ENCODE results near the gene ATP8B1. TPM values are rescaled to one million over a fixed set of nuclear protein-coding genes. Genes with fewer than 3 reads are reported as not detected.

Gene ATP8B1
- total RNA-seq, 2 donors from 2014 or later: 263 to 359 TPM

GRCh38 chr18:57659460-57660102, 143.5 kb downstream of the ATP8B1 start:
- H3K36me3 ChIP-seq: peaks cover 8% of the 10 kb centered on the region
- no peak overlapping the region for H3K9ac ChIP-seq (ENCODE audit: low read depth in 2 of 2, low read length in 2 of 2)
- intact Hi-C loops (cut with DNase I): no loop called here
- no peak overlapping the region for H3K4me3 ChIP-seq
- TF ChIP-seq CTCF (IDR thresholded peaks at IDR 0.05): no peak
- no peaks in the 10 kb centered on the region for H3K27me3 ChIP-seq
- H3K27ac ChIP-seq: no peak overlapping the region
- H3K9me3 ChIP-seq: no peaks in the 10 kb centered on the region
- no peak for DNase-seq
- no peaks in the 10 kb centered on the region for H3K4me1 ChIP-seq

- H3K27ac ChIP-seq: no peak overlapping the region
- no peaks in the 10 kb centered on the region for H3K9me3 ChIP-seq
- intact Hi-C loops (cut with DNase I): no loop called here
Measured at GRCh38 chr18:57657542-57657941, 145.6 kb downstream of the ATP8B1 start.

GRCh38 chr18:57655740-57656139, 147.4 kb downstream of the ATP8B1 start:
- Histone ChIP-seq H3K27ac (no peak overlapping the region), H3K9me3 (no peaks in the 10 kb centered on the region), H3K9ac (ENCODE audit: low read depth in 2 of 2, low read length in 2 of 2) (no peak overlapping the region), H3K4me1 (no peaks in the 10 kb centered on the region), H3K4me3 (no peak overlapping the region), H3K27me3 (no peaks in the 10 kb centered on the region), H3K36me3 (peaks cover 4% of the 10 kb centered on the region)
- intact Hi-C loops (cut with DNase I): no loop called here
- DNase-seq: no peak
- no peak for TF ChIP-seq CTCF (IDR thresholded peaks at IDR 0.05)

More at GRCh38 chr18:57657542-57657941, 145.6 kb downstream of the ATP8B1 start:
- H3K4me3 ChIP-seq: no peak overlapping the region
- no peak overlapping the region for H3K9ac ChIP-seq (ENCODE audit: low read depth in 2 of 2, low read length in 2 of 2)
- peaks cover 8% of the 10 kb centered on the region for H3K36me3 ChIP-seq
- H3K27me3 ChIP-seq: no peaks in the 10 kb centered on the region
- no peaks in the 10 kb centered on the region for H3K4me1 ChIP-seq
- no peak for TF ChIP-seq CTCF (IDR thresholded peaks at IDR 0.05)
- no peak for DNase-seq

GRCh38 chr18:57651914-57652313, 151.2 kb downstream of the ATP8B1 start:
- H3K4me1 ChIP-seq: no peaks in the 10 kb centered on the region
- H3K9me3 ChIP-seq: no peaks in the 10 kb centered on the region
- no peak overlapping the region for H3K27ac ChIP-seq
- no peaks in the 10 kb centered on the region for H3K27me3 ChIP-seq
- intact Hi-C loops (cut with DNase I): no loop called here
- H3K9ac ChIP-seq (ENCODE audit: low read depth in 2 of 2, low read length in 2 of 2): no peak overlapping the region
- DNase-seq: no peak
- H3K4me3 ChIP-seq: no peak overlapping the region
- no peak for TF ChIP-seq CTCF (IDR thresholded peaks at IDR 0.05)
- H3K36me3 ChIP-seq: peaks cover 4% of the 10 kb centered on the region

- Histone ChIP-seq H3K36me3 (no peaks in the 10 kb centered on the region), H3K9ac (ENCODE audit: low read depth in 2 of 2, low read length in 2 of 2) (no peak overlapping the region), H3K9me3 (no peaks in the 10 kb centered on the region), H3K4me3 (no peak overlapping the region), H3K27me3 (no peaks in the 10 kb centered on the region), H3K4me1 (no peaks in the 10 kb centered on the region), H3K27ac (no peak overlapping the region)
- no peak for DNase-seq
- no peak for TF ChIP-seq CTCF (IDR thresholded peaks at IDR 0.05)
- intact Hi-C loops (cut with DNase I): no loop called here
Measured at GRCh38 chr18:57649556-57650500, 153.3 kb downstream of the ATP8B1 start.

All from colonic mucosa (tissue), 4 donors.